Activated naive CD8-positive, alpha-beta T cell treated with anti-CD3 and anti-CD28 coated beads, Interleukin-2, amount 50 U/mL, for 24 hours (primary cell): Measurements from ENCODE around the gene EXOSC10.
"Not testable (repeated sequence)": the region's sequence is repeated elsewhere in the genome, so short reads cannot be mapped to it uniquely, and the experiment has no call there.

Experiments used
- ATAC-seq: fragments of 150-1000 bp; cut with Tn5 transposase; one replicate; pipeline ENCODE4 v1.10.0; 2021
- DNase-seq: peaks from one replicate; pipeline ENCODE4 v3.0.0; 2021
- H3K27ac Mint-ChIP-seq: one replicate; pipeline ENCODE4 v1.8.0; 2021; ENCODE audit warnings: mild to moderate bottlenecking, mixed read lengths
- H3K27me3 Mint-ChIP-seq: one replicate; pipeline ENCODE4 v1.8.0; 2021; ENCODE audit warnings: mixed read lengths
- H3K36me3 Mint-ChIP-seq: one replicate; pipeline ENCODE4 v1.8.0; 2021; ENCODE audit warnings: low read depth, mixed read lengths
- H3K4me1 Mint-ChIP-seq: one replicate; pipeline ENCODE4 v1.8.0; 2021; ENCODE audit warnings: mixed read lengths
- H3K4me3 Mint-ChIP-seq: one replicate; pipeline ENCODE4 v1.8.0; 2021; ENCODE audit warnings: mild to moderate bottlenecking, moderate library complexity, mixed read lengths
- H3K9me3 Mint-ChIP-seq: one replicate; pipeline ENCODE4 v1.8.0; 2021; ENCODE audit warnings: mixed read lengths

EXOSC10 gene

DNA sequence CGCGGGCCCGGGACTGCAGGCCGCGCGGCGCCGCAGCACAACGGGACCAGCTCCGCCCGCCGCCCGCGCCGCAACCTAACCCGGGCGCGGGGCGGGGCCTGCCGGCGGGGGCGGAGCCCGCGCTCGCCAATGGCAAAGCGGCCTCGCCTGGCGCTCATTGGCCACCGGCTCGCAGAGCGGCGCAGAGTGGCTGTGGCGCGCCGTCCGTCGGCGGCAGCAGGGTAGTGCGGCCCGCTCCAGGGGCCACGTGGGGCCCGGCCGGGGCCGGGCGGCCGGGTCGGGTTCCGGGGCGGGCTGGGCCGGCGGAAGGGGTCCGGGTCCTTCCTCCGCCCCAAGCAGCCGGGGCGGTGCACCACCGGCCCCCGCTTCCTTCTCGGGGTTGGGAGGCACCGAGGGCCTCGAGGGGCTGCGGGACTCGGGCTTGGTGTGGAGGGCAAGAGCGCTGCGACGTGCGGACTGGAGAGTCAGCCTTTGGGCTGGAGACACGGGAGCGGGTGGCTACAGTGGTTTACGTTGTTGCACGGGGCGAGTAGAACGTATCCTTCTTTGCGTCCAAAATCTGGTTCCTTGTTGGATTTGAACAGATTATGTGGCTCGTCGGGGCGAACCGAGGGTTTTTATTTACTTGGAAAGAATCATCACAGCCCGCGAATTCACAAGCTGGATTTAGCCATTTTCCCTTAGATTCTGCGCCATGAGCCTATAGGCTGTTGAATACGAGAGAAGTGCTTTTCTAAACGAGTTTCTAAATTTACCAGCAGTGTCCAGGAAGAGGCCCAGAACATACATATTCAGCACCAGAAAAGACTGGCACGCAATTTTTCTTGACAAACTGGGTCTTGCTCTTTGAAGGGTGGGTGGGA is 39.5 kb downstream of the EXOSC10 start, which contains the start of gene SRM:
Gene SRM, minus strand, starts transcription at position 51 of the 863 bp plus-strand sequence. CDS start 75 bp downstream, outside the sequence.
- peaks cover 60% of the 10 kb centered on the region for H3K4me1 Mint-ChIP-seq
- peaks cover 53% of the 10 kb centered on the region for H3K36me3 Mint-ChIP-seq
- H3K9me3 Mint-ChIP-seq = no peaks in the 10 kb centered on the region
- H3K27me3 Mint-ChIP-seq = no peaks in the 10 kb centered on the region
- H3K27ac Mint-ChIP-seq = peak within 1 kb of the TSS; percentile 95
- peak; percentile 93 for ATAC-seq
- H3K4me3 Mint-ChIP-seq = peak within 1 kb of the TSS; percentile 95
- peak; percentile 93 for DNase-seq

DNA sequence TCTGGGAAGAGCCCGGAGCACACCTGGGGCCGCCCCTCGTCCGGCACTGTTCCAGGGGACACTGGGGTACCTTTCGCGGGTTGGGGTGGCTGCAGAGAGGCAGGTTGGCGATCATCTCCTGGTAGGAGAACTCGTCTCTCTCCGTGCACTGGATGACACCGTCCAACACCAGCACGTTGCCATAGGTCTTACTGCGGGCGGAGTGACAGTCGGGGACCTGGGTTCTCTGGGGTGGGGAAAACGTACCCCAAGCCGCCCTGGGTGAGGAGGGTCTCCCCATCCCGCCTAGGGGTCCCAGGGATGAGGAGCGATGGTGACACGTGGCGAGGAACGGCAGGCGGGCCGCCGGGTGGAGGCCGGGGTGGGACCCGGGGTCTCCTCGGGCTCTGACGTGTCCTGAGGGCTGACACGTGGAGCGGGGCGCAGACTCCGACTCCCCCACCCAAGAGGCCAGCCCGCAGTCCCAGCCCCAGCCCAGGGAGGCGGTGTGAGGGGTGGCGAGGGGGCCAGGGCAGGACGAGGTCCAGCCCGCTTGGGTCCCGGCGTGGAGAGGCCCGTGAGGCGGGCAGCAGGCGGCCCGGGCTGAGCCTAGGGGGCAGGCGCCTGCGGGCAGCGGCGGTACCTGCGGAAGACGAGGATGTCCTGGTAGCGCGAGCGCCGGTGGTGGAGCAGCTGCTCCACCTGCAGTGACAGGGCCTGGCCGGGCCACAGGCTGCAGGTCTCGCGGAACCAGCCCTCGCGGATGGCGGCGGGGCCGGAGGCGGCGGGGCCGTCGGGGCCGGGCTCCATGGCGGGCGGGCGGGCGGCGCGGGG is 40.3 kb downstream of the EXOSC10 start:
- H3K4me1 Mint-ChIP-seq = peaks cover 60% of the 10 kb centered on the region
- H3K9me3 Mint-ChIP-seq = no peaks in the 10 kb centered on the region

DNA sequence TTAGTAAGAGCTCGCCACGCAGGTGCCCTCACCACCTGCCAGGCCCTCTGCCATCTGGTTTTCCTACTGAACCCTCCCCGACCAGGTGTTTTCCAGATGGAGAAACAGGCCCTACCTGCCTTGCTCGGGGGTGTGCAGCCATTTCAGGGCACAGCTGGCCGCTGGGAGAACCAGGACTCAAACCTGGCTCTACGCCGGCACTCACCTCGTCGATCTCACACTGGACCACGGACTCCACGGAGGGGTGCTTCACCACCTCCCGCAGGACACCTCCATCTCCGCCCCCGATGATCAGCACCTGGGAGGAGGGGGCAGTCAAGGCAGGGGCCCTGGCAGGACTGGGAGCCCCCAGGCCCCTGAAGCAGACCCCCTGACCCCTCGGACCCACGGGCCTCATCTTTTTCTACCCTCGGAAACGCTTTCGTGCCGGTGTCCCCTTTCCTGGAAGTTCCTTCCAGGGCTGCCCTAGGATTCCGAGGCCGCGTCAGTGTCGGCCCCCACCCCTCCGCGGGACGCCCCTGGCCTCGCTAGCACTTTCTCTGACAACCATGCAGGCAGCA is 41.0 kb downstream of the EXOSC10 start:
- Mint-ChIP-seq H3K27ac (peak overlapping the region; percentile 95), H3K27me3 (no peaks in the 10 kb centered on the region), H3K4me1 (peaks cover 56% of the 10 kb centered on the region), H3K4me3 (peak overlapping the region; percentile 95), H3K36me3 (peaks cover 51% of the 10 kb centered on the region), H3K9me3 (no peaks in the 10 kb centered on the region)
- no peak for DNase-seq
- no peak for ATAC-seq

More for the DNA sequence above, 40.3 kb downstream of the EXOSC10 start:
- no peaks in the 10 kb centered on the region for H3K27me3 Mint-ChIP-seq
- peak overlapping the region; percentile 95 for H3K4me3 Mint-ChIP-seq
- ATAC-seq = peak; percentile 0
- peaks cover 50% of the 10 kb centered on the region for H3K36me3 Mint-ChIP-seq
- no peak for DNase-seq
- peak overlapping the region; percentile 95 for H3K27ac Mint-ChIP-seq

DNA sequence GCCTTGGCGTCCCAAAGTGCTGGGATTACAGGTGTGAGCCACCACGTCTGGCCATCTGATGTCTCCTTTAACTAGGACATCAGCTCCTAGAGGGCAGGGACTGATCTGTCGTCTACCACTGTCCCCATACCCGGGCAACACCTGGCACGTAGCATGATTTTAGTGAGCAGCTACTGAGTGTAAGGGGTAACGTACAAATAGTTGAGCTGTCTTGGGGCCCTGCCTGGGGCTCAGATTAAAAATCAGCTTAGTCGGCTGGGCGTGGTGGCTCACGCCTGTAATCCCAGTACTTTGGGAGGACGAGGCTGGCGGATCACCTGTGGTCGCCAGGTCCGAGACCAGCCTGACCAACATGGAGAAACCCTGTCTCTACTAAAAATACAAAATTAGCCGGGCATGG is 41.6 kb downstream of the EXOSC10 start:
- Mint-ChIP-seq H3K27me3 (no peaks in the 10 kb centered on the region), H3K4me3 (peak overlapping the region; percentile 95), H3K27ac (peak overlapping the region; percentile 95), H3K36me3 (peaks cover 45% of the 10 kb centered on the region), H3K4me1 (peaks cover 50% of the 10 kb centered on the region), H3K9me3 (no peaks in the 10 kb centered on the region)
- DNase-seq (no peak), ATAC-seq (no peak)

GRCh38 chr1:11057477-11057876 is 42.2 kb downstream of the EXOSC10 start:
- Mint-ChIP-seq H3K4me1 (peaks cover 47% of the 10 kb centered on the region), H3K9me3 (no peaks in the 10 kb centered on the region), H3K27ac (peak overlapping the region; percentile 95), H3K27me3 (no peaks in the 10 kb centered on the region), H3K36me3 (peaks cover 41% of the 10 kb centered on the region), H3K4me3 (peak overlapping the region; percentile 95)
- DNase-seq = no peak
- ATAC-seq = no peak

DNA sequence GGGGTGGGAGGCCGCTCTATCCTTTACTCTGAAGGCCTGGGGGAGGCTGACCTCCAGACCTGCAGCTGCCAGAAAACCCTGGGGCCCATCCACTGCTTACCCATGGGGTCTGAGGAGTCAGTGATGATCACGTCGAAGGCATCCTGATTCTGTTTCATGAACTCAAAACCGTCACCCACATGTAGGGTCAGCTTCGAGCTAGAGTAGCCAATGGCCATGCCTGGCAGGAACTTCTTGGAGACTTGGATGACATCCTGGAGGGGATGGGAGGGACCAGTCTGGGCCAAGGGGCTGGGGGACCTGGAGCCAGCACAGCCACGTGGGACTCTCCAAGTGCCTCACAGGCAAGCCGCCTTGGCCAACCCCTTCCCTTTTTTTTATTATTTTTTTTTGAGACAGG is 43.2 kb downstream of the EXOSC10 start:
- peaks cover 39% of the 10 kb centered on the region for H3K4me1 Mint-ChIP-seq
- H3K27me3 Mint-ChIP-seq = no peaks in the 10 kb centered on the region
- H3K36me3 Mint-ChIP-seq = peaks cover 34% of the 10 kb centered on the region
- H3K27ac Mint-ChIP-seq = no peak overlapping the region
- ATAC-seq (no peak), DNase-seq (no peak)
- H3K9me3 Mint-ChIP-seq = no peaks in the 10 kb centered on the region
- no peak overlapping the region for H3K4me3 Mint-ChIP-seq

DNA sequence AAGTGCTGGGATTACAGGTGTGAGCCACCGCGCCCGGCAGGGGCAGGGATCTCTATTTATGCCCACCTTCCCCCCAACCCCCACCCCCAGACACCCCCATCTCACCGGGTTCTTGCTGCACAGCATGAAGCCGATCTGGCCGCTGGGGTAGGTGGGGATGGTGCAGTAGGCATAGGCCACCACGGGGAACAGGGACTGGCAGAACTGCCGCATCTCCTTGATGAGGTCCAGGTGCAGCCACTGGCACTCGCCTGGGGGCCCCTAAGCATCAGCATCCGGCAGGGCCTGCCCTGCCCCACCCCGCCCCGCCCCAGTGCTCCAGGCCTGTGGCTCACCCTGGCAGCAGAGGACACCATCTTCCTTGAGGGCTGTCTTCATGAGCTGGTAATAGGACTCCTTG is 44.0 kb downstream of the EXOSC10 start:
- DNase-seq = no peak
- no peaks in the 10 kb centered on the region for H3K9me3 Mint-ChIP-seq
- peaks cover 30% of the 10 kb centered on the region for H3K36me3 Mint-ChIP-seq
- H3K4me3 Mint-ChIP-seq = no peak overlapping the region
- ATAC-seq = no peak
- H3K27ac Mint-ChIP-seq = no peak overlapping the region
- peaks cover 30% of the 10 kb centered on the region for H3K4me1 Mint-ChIP-seq
- H3K27me3 Mint-ChIP-seq = no peaks in the 10 kb centered on the region

DNA sequence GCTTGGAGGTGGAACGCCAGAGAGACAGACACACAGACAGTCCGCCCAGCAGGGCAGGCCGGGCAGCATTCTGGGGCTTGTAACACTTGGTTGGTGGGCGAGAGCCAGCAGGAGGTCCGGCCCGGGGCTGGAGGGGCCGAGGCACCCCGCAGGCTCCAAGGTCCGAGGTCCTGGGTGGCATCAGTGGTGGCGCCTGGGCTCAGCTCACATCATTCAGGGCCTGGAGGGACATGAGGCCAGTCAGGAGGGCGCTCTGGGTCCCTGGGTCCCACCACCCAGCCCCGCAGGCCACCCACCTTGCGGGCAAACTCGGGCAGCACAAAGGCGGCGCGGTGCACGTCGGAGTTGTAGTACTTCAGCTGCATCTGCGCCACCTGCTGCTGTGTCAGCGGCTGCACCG is 45.0 kb downstream of the EXOSC10 start:
- no peaks in the 10 kb centered on the region for H3K27me3 Mint-ChIP-seq
- H3K4me1 Mint-ChIP-seq = peaks cover 26% of the 10 kb centered on the region
- no peak overlapping the region for H3K27ac Mint-ChIP-seq
- no peak for ATAC-seq
- no peak overlapping the region for H3K4me3 Mint-ChIP-seq
- no peak for DNase-seq
- H3K9me3 Mint-ChIP-seq = no peaks in the 10 kb centered on the region
- peaks cover 28% of the 10 kb centered on the region for H3K36me3 Mint-ChIP-seq

- H3K36me3 Mint-ChIP-seq = peaks cover 27% of the 10 kb centered on the region
- H3K27ac Mint-ChIP-seq = no peak overlapping the region
- no peaks in the 10 kb centered on the region for H3K27me3 Mint-ChIP-seq
- DNase-seq (no peak), ATAC-seq (no peak)
- no peaks in the 10 kb centered on the region for H3K9me3 Mint-ChIP-seq
- peaks cover 25% of the 10 kb centered on the region for H3K4me1 Mint-ChIP-seq
- H3K4me3 Mint-ChIP-seq = no peak overlapping the region
Observed at GRCh38 chr1:11054181-11054580, 45.5 kb downstream of the EXOSC10 start.

DNA sequence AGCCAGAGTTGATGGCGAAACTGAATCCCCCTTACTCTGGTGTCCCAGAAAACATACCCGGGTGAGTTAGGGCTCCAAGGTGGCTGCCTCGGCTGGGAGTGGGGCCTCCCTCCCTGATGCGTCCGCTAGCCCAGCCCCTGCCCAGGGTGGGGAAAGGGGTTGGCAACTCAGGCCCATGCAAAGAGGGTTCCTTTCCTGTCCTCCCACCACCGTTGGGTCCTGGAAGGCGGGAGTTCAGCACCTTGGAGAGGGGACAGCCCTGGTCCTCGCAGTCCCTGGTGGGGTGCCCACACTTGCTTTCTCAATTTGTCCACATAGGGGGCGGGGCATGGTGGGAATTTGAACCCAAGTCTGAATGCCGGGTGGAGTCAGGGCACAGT is 45.9 kb downstream of the EXOSC10 start:
- Mint-ChIP-seq H3K4me1 (peaks cover 21% of the 10 kb centered on the region), H3K9me3 (no peaks in the 10 kb centered on the region), H3K36me3 (peaks cover 23% of the 10 kb centered on the region), H3K27me3 (no peaks in the 10 kb centered on the region), H3K4me3 (no peak overlapping the region), H3K27ac (no peak overlapping the region)
- DNase-seq (peak; percentile 42), ATAC-seq (peak; percentile 3)

DNA sequence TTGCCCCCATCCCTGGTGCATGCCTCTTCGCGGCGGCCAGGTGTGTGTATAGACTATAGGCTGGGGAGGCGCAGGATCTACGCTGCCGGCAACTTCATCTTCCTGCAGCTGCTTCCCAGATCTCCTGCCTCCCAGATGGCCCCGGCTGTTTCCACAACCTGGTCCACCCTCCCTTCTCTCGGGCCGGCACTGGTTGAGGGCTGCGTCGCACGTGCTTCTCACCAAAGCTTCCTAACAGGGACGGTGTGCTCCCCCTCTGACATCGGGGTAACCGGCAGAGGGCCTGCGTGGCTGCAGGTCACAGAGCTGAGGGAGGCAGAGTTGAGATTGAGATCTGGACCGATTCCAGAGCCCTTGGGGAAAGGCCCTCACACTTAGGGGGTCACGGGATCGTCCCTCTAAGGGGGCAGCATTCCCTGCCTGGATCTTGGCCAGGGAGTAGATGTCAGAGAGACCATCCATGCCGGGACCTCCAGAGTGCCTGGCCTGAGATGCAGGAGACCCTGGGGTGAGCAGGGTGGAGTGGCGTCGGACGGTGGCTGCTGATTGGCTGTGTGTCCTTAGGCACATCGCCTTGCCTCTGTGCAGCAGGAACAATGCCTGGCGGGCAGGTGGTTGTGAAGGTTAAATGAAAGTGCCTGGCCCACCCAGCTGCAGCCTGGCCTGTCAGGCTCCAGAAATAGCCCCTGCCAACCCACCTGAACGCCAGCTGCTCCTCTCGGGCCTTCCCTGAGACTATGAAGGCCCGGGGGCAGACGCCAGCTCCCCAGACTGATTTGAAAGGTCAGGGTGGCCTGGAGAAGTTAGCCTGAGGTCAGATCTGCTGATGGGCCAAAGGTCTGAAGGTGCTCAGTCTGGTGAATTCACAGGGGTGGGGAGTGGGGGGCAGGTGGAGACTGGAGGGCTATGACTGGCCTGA is 46.6 kb downstream of the EXOSC10 start:
- no peak overlapping the region for H3K4me3 Mint-ChIP-seq
- H3K36me3 Mint-ChIP-seq = peaks cover 17% of the 10 kb centered on the region
- DNase-seq = no peak
- peaks cover 15% of the 10 kb centered on the region for H3K4me1 Mint-ChIP-seq
- no peaks in the 10 kb centered on the region for H3K27me3 Mint-ChIP-seq
- peak; percentile 33 for ATAC-seq
- no peaks in the 10 kb centered on the region for H3K9me3 Mint-ChIP-seq
- H3K27ac Mint-ChIP-seq = no peak overlapping the region

DNA sequence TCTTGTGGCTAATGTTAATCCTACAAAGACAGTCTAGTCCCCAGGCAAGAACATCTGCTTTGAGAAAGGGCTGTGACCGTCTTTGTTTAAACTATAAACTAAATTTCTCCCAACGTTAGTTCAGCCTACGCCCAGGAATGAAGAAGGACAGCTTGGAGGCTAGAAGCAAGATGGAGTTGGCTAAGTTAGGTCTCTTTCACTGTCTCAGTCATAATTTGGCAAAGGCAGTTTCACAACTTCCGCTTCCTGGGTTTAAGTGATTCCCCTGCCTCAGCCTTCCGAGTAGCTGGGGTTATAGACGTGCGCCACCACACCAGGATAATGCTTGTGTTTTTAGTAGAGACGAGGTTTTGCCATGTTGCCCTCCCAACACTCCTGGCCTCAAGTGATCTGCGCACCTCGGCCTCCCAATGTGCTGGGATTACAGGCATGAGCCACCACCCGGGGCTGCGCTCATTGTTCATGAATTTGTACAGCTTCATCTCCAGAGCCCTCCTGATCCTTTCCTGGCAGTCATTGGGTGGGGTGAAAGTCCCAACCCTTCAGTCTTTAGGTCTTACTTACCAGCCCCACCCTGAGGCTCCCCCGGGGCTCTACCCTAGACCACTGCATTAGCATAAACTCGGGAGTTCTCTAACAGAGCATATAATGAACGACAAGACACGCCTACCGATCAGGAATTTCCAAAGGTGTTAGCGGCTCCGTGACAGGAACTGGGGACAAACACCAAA is 47.7 kb downstream of the EXOSC10 start:
- DNase-seq (no peak), ATAC-seq (no peak)
- Mint-ChIP-seq H3K9me3 (no peaks in the 10 kb centered on the region), H3K27me3 (no peaks in the 10 kb centered on the region), H3K27ac (no peak overlapping the region), H3K4me1 (peaks cover 5% of the 10 kb centered on the region), H3K4me3 (no peak overlapping the region), H3K36me3 (peaks cover 5% of the 10 kb centered on the region)

GRCh38 chr1:11051121-11051520 is 48.5 kb downstream of the EXOSC10 start:
- H3K27me3 Mint-ChIP-seq, ATAC-seq, DNase-seq, H3K36me3 Mint-ChIP-seq, H3K4me3 Mint-ChIP-seq, H3K4me1 Mint-ChIP-seq, H3K27ac Mint-ChIP-seq, H3K9me3 Mint-ChIP-seq: not testable (repeated sequence)
